AG09319 (cell line): ENCODE measurements around the gene AUTS2.

Source experiments
- DNase-seq: peaks from one replicate; pipeline ENCODE4 v3.0.0-alpha.2; 2010; ENCODE audit warnings: low read depth; ENCODE audit errors: extremely low read depth
- CTCF ChIP-seq: IDR thresholded peaks from 2 replicates; pipeline ENCODE4 v1.5.1; 2011; ENCODE audit warnings: low read depth, mild to moderate bottlenecking, inconsistent platforms, low read length, moderate library complexity

AUTS2 gene

GRCh38 chr7:69651101-69651590, 52.9 kb downstream of the AUTS2 start:
- DNase-seq: no peak
- TF ChIP-seq CTCF: no peak

GRCh38 chr7:69652947-69653701, 54.8 kb downstream of the AUTS2 start:
- TF ChIP-seq CTCF: no peak
- no peak for DNase-seq

- no peak for DNase-seq
- no peak for TF ChIP-seq CTCF
These were observed 55.5 kb downstream of the AUTS2 start for GRCh38 chr7:69653806-69654205.

- TF ChIP-seq CTCF: no peak
These were observed 56.1 kb downstream of the AUTS2 start for GRCh38 chr7:69654381-69654780.

GRCh38 chr7:69654849-69655707, 56.8 kb downstream of the AUTS2 start:
- no peak for DNase-seq
- no peak for TF ChIP-seq CTCF

More at GRCh38 chr7:69654381-69654780, 56.1 kb downstream of the AUTS2 start:
- DNase-seq: no peak

- no peak for TF ChIP-seq CTCF
- no peak for DNase-seq
These were observed 57.8 kb downstream of the AUTS2 start for GRCh38 chr7:69656077-69656476.

GRCh38 chr7:69656890-69657289, 58.6 kb downstream of the AUTS2 start:
- TF ChIP-seq CTCF: no peak
- no peak for DNase-seq
